Duodenal mucosa (tissue), 2 donors: ENCODE measurements around the gene ZNF574.
A peak's percentile ranks its signal among the peaks of the same experiment; 100 is the strongest.

Experiments used
- H3K27ac ChIP-seq: one replicate; pipeline ENCODE4 v1.7.0; 2013; ENCODE audit warnings: low read depth, low read length
- H3K27me3 ChIP-seq, 2 donors: one replicate each; pipeline ENCODE4 v1.7.0; 2013; ENCODE audit warnings: low read length in 2 of 2, control low read depth in 1 of 2; ENCODE audit not compliant: insufficient read depth in 2 of 2, control insufficient read depth in 1 of 2
- H3K36me3 ChIP-seq, 2 donors: one replicate each; pipeline ENCODE4 v1.7.0; 2013; ENCODE audit warnings: low read length in 2 of 2, control low read depth in 1 of 2; ENCODE audit not compliant: insufficient read depth in 2 of 2, control insufficient read depth in 1 of 2
- H3K4me1 ChIP-seq, 2 donors: one replicate each; pipeline ENCODE4 v1.7.0; 2013; ENCODE audit warnings: low read length in 2 of 2, control low read depth in 1 of 2; ENCODE audit not compliant: insufficient read depth in 2 of 2, control insufficient read depth in 1 of 2
- H3K4me3 ChIP-seq, 2 donors: one replicate each; pipeline ENCODE4 v1.7.0; 2013; ENCODE audit warnings: low read length in 2 of 2, low read depth in 1 of 2
- H3K9ac ChIP-seq, 2 donors: one replicate each; pipeline ENCODE4 v1.7.0; 2013; ENCODE audit warnings: low read length in 2 of 2, low read depth in 1 of 2
- H3K9me3 ChIP-seq, 2 donors: one replicate each; pipeline ENCODE4 v1.7.0; 2013; ENCODE audit warnings: low read length in 2 of 2, control low read depth in 1 of 2; ENCODE audit not compliant: control insufficient read depth in 1 of 2

Gene ZNF574

GRCh38 chr19:42090672-42091071, 14.7 kb downstream of the ZNF574 start:
- Histone ChIP-seq H3K27ac (no peak overlapping the region), H3K4me1 (peaks cover 10 to 14% of the 10 kb centered on the region in 2 donors), H3K27me3 (no peaks in the 10 kb centered on the region), H3K4me3 (no peak overlapping the region), H3K9ac (no peak overlapping the region), H3K9me3 (no peaks in the 10 kb centered on the region), H3K36me3 (no peaks in the 10 kb centered on the region)

GRCh38 chr19:42091300-42091699, 15.3 kb downstream of the ZNF574 start:
- Histone ChIP-seq H3K9ac (no peak overlapping the region), H3K4me1 (peaks cover 10 to 14% of the 10 kb centered on the region in 2 donors), H3K36me3 (no peaks in the 10 kb centered on the region), H3K4me3 (no peak overlapping the region), H3K27me3 (no peaks in the 10 kb centered on the region), H3K9me3 (no peaks in the 10 kb centered on the region), H3K27ac (no peak overlapping the region)

- H3K9me3 ChIP-seq = no peaks in the 10 kb centered on the region
- H3K36me3 ChIP-seq = no peaks in the 10 kb centered on the region
- peaks cover 10 to 14% of the 10 kb centered on the region in 2 donors for H3K4me1 ChIP-seq
- no peak overlapping the region for H3K9ac ChIP-seq
- H3K4me3 ChIP-seq = peak overlapping the region in 1 of 2 donors; percentile 16
- H3K27me3 ChIP-seq = no peaks in the 10 kb centered on the region
- H3K27ac ChIP-seq = no peak overlapping the region
Measured at GRCh38 chr19:42091742-42092141, 15.8 kb downstream of the ZNF574 start.

GRCh38 chr19:42092350-42092749, 16.4 kb downstream of the ZNF574 start:
- Histone ChIP-seq H3K27me3 (no peaks in the 10 kb centered on the region), H3K9me3 (no peaks in the 10 kb centered on the region), H3K4me1 (peaks cover 10 to 14% of the 10 kb centered on the region in 2 donors), H3K36me3 (no peaks in the 10 kb centered on the region), H3K9ac (no peak overlapping the region), H3K4me3 (no peak overlapping the region), H3K27ac (no peak overlapping the region)

GRCh38 chr19:42093505-42093904, 17.5 kb downstream of the ZNF574 start:
- Histone ChIP-seq H3K4me1 (peaks cover 10 to 14% of the 10 kb centered on the region in 2 donors), H3K36me3 (no peaks in the 10 kb centered on the region), H3K9ac (no peak overlapping the region), H3K27me3 (no peaks in the 10 kb centered on the region), H3K9me3 (no peaks in the 10 kb centered on the region), H3K4me3 (no peak overlapping the region), H3K27ac (no peak overlapping the region)

GRCh38 chr19:42093926-42094325, 18.0 kb downstream of the ZNF574 start:
- H3K27me3 ChIP-seq = no peaks in the 10 kb centered on the region
- H3K4me3 ChIP-seq = no peak overlapping the region
- no peaks in the 10 kb centered on the region for H3K9me3 ChIP-seq
- no peaks in the 10 kb centered on the region for H3K36me3 ChIP-seq
- H3K27ac ChIP-seq = no peak overlapping the region
- peaks cover 10 to 14% of the 10 kb centered on the region in 2 donors for H3K4me1 ChIP-seq
- H3K9ac ChIP-seq = no peak overlapping the region

GRCh38 chr19:42095142-42095813, 19.3 kb downstream of the ZNF574 start:
- Histone ChIP-seq H3K27ac (no peak overlapping the region), H3K27me3 (no peaks in the 10 kb centered on the region), H3K4me1 (peaks cover 10 to 11% of the 10 kb centered on the region in 2 donors), H3K36me3 (no peaks in the 10 kb centered on the region), H3K9me3 (no peaks in the 10 kb centered on the region), H3K9ac (no peak overlapping the region), H3K4me3 (no peak overlapping the region)

GRCh38 chr19:42095814-42096230, 19.9 kb downstream of the ZNF574 start:
- H3K27ac ChIP-seq = no peak overlapping the region
- no peaks in the 10 kb centered on the region for H3K27me3 ChIP-seq
- H3K4me3 ChIP-seq = no peak overlapping the region
- no peak overlapping the region for H3K9ac ChIP-seq
- no peaks in the 10 kb centered on the region for H3K9me3 ChIP-seq
- peaks cover 9 to 10% of the 10 kb centered on the region in 2 donors for H3K4me1 ChIP-seq
- no peaks in the 10 kb centered on the region for H3K36me3 ChIP-seq

- Histone ChIP-seq H3K9me3 (no peaks in the 10 kb centered on the region), H3K9ac (no peak overlapping the region), H3K4me1 (peaks cover 8 to 10% of the 10 kb centered on the region in 2 donors), H3K27ac (no peak overlapping the region), H3K36me3 (no peaks in the 10 kb centered on the region), H3K27me3 (no peaks in the 10 kb centered on the region), H3K4me3 (no peak overlapping the region)
Measured at GRCh38 chr19:42096255-42096837, 20.4 kb downstream of the ZNF574 start.

- peaks cover 0 to under 1% of the 10 kb centered on the region in 2 donors for H3K4me1 ChIP-seq
- no peaks in the 10 kb centered on the region for H3K9me3 ChIP-seq
- H3K9ac ChIP-seq = no peak overlapping the region
- H3K27ac ChIP-seq = no peak overlapping the region
- H3K4me3 ChIP-seq = no peak overlapping the region
- no peaks in the 10 kb centered on the region for H3K27me3 ChIP-seq
- no peaks in the 10 kb centered on the region for H3K36me3 ChIP-seq
Measured at GRCh38 chr19:42097461-42097860, 21.5 kb downstream of the ZNF574 start.
